GM21367 (cell line): ENCODE measurements around the gene HELT.
"Not testable (repeated sequence)": the region's sequence is repeated elsewhere in the genome, so short reads cannot be mapped to it uniquely, and the experiment has no call there.

Experiments
- ATAC-seq: cut with Tn5 transposase; IDR thresholded peaks from one replicate; pipeline ENCODE4 v1.9.1; 2021; ENCODE audit not compliant: unreplicated experiment

Gene HELT

GRCh38 chr4:185035284-185035683, 17.0 kb downstream of the HELT start:
- ATAC-seq: no peak

- ATAC-seq: no peak
Measured at GRCh38 chr4:185036019-185036418, 17.7 kb downstream of the HELT start.

- no peak for ATAC-seq
Measured at GRCh38 chr4:185036842-185037241, 18.6 kb downstream of the HELT start.

GRCh38 chr4:185039508-185040273, 21.4 kb downstream of the HELT start:
- ATAC-seq: peak; percentile 74

DNA sequence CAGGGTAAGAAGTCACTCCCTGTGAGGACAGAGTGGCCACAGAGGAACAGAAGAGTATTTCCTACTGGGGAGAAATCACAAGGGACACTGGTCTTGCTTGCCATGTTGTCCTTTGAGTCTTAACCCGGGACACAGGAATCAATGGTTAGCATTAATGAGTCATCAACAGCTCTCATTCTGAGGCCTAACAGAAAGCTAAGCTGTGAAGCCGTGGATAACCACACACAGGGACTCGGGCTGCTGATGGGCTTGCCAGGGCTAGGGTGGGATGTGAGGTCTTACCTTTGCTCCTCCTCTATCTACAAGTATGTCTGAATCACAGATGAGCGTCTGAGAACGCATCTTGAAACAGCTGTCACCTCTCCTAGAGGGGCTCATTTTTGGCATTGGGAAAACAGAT, 22.2 kb downstream of the HELT start:
- no peak for ATAC-seq

DNA sequence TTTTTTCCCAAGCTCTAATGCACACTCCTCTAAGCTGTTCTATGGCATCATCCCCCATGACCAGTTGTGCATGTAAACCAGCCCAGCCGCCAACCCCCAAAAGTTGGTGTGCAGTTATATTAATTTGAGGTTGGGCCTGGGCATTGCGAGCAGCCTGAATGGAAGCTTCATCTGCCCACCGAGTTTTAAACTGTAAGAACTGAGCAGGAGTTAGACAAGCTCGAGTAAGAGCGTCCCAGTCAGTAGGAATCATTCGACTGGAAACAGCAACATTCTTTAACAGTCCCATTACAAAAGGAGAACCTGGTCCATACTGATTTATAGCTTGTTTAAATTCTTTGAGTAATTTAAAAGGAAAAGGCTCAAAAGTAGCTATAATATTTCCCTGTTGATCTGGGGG, 32.0 kb downstream of the HELT start:
- ATAC-seq: not testable (repeated sequence)

- not testable (repeated sequence) for ATAC-seq
Measured at GRCh38 chr4:185051283-185051682, 33.0 kb downstream of the HELT start.

GRCh38 chr4:185053746-185054145, 35.5 kb downstream of the HELT start:
- no peak for ATAC-seq

DNA sequence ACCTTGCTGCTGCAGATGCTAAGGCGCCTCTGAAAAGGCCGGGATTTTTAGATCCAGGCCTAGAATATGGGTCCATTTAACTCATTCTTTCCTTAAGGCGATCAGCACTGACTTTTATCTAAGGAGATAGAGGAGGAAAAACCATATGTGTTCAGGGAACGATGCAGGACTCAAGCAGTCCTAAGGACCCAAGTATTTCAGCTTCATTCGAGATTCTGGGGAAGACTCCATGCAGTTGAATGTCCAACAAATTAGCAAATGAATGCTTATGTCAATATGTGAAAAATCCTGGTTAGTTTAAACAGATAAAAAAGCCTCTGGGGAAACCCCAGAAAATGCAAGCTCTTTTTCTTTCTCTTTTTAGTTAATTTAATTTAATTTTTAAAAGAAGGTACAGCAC, 36.0 kb downstream of the HELT start:
- ATAC-seq: no peak

- no peak for ATAC-seq
Measured at GRCh38 chr4:185054886-185055285, 36.6 kb downstream of the HELT start.

DNA sequence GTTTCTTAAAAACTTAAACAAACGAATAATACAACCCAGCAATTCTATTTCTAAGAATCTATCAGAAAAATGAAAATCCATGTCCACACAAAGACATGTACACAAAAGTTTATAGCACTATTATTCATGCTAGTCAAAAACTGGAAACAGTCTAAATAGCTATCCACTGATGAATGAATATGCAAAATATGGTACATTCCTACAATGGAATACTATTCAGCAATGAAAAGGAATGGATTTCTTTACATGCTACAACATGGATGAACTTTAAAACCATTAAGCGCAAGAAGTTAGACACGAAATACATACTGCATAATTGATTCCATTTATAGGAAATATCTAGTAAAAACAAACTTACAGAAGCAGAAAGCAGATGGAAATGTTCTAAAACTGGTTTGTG, 43.3 kb downstream of the HELT start:
- no peak for ATAC-seq

DNA sequence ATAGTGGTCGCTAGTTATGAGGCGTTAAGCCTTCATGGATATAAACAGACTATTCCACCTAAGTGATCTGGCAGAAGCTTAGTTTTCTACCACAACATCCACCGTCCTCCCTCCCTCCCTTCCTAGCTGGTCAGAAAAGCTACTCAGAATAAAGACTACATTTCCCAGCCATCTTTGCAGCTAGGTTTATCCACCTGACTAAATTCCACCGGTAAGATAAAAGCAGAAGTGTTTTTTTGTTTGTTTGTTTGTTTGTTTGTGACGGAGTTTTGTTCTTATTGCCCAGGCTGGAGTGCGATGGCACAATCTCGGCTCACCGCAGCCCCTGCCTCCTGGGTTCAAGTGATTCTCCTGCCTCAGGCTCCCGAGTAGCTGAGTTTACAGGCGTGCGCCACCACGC, 44.3 kb downstream of the HELT start:
- ATAC-seq: no peak

DNA sequence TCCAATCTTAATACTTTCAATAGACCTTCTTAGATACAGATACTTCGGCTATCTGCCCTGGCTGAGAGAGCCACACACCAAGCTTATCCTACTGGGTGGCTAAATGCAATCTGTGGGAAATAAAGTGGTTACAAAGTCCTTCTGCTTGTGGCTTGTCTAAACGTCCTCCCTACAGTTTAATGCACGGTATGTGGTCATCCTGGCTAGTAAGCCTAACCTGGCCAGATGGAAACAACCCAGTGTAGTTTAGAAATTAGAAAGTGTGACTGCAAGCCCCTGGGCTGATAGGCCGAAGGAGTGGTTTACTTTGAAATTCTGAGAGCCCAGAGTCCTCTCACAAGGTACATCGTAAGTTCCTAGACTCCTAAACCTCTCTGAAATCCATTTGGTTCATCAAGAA, 47.9 kb downstream of the HELT start:
- no peak for ATAC-seq

DNA sequence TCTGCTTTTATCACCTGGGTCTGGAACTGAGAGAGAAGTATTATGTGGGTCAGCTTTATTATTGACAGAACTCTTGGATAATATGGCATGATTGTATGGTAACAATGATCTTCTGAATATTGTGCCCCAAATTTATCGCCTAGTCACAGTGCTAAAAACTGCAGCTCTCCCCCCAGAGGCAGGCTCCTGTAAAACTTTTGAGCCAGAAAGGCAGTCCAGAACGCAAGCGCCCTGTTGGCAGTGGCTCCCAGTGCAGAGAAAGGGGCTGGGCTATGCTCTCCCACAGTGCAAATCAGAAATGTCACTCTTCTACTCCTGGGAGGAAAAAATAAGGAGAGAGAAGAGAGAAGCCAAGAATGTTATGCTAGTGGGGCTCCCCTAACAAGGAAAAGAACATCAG, 50.5 kb downstream of the HELT start:
- ATAC-seq: no peak
